ENCODE measurements around the gene BPGM.

The BPGM gene

GRCh38 chr7:134697205-134697886 lies 50.7 kb downstream of the BPGM start:
- no peak for DNase-seq (ENCODE audit: low spot score)

- DNase-seq (ENCODE audit: low spot score): no peak
These were observed 51.8 kb downstream of the BPGM start for GRCh38 chr7:134698481-134698880.

- no peak for DNase-seq (ENCODE audit: low spot score)
These were observed 52.6 kb downstream of the BPGM start for GRCh38 chr7:134699021-134699818.

- DNase-seq (ENCODE audit: low spot score): no peak
These were observed 53.2 kb downstream of the BPGM start for GRCh38 chr7:134699899-134700298.

- DNase-seq (ENCODE audit: low spot score): no peak
These were observed 54.6 kb downstream of the BPGM start for GRCh38 chr7:134701272-134701671.

GRCh38 chr7:134702366-134703240 lies 56.0 kb downstream of the BPGM start:
- no peak for DNase-seq (ENCODE audit: low spot score)

GRCh38 chr7:134703241-134703594 lies 56.6 kb downstream of the BPGM start:
- DNase-seq (ENCODE audit: low spot score): no peak

GRCh38 chr7:134703782-134704181 lies 57.1 kb downstream of the BPGM start:
- DNase-seq (ENCODE audit: low spot score): no peak

GRCh38 chr7:134704827-134705226 lies 58.2 kb downstream of the BPGM start:
- DNase-seq (ENCODE audit: low spot score): no peak

- DNase-seq (ENCODE audit: low spot score): no peak
These were observed 59.1 kb downstream of the BPGM start for GRCh38 chr7:134705716-134706115.

GRCh38 chr7:134706468-134706867 lies 59.8 kb downstream of the BPGM start:
- DNase-seq (ENCODE audit: low spot score): no peak

GRCh38 chr7:134707663-134708378 lies 61.2 kb downstream of the BPGM start:
- no peak for DNase-seq (ENCODE audit: low spot score)

GRCh38 chr7:134708692-134709091 lies 62.0 kb downstream of the BPGM start:
- DNase-seq (ENCODE audit: low spot score): no peak

GRCh38 chr7:134709197-134709596 lies 62.5 kb downstream of the BPGM start:
- no peak for DNase-seq (ENCODE audit: low spot score)

- DNase-seq (ENCODE audit: low spot score): no peak
These were observed 63.8 kb downstream of the BPGM start for GRCh38 chr7:134710511-134710853.

- DNase-seq (ENCODE audit: low spot score): no peak
These were observed 64.4 kb downstream of the BPGM start for GRCh38 chr7:134710854-134711624.

- DNase-seq (ENCODE audit: low spot score): no peak
These were observed 65.5 kb downstream of the BPGM start for GRCh38 chr7:134712196-134712595.

GRCh38 chr7:134714470-134715205 lies 68.0 kb downstream of the BPGM start:
- no peak for DNase-seq (ENCODE audit: low spot score)

GRCh38 chr7:134718211-134718875 lies 71.7 kb downstream of the BPGM start:
- no peak for DNase-seq (ENCODE audit: low spot score)

All from HuH-7 (cell line).